Activated naive CD4-positive, alpha-beta T cell treated with anti-CD3 and anti-CD28 coated beads, Interleukin-2, amount 10 ng/mL, durations not matched to agents 7 days and 5 days (primary cell): ENCODE results near the gene WDR59.
"Not testable (repeated sequence)": the region's sequence is repeated elsewhere in the genome, so short reads cannot be mapped to it uniquely, and the experiment has no call there.

Experiments used
- CTCF ChIA-PET: fragments of 350-600 bp; sonication (Branson Sonifier 250); formaldehyde crosslinking; loops from one replicate; lab custom pipeline; 2021; ENCODE audit warnings: antibody characterized with exemption; lab: Charles Lee
- DNase-seq: peaks from one replicate; pipeline ENCODE4 v3.0.0-alpha.2; 2020
- H3K27ac Mint-ChIP-seq: one replicate; pipeline ENCODE4 v1.8.0; 2021; ENCODE audit warnings: mild to moderate bottlenecking, moderate library complexity, mixed read lengths
- H3K27me3 Mint-ChIP-seq: one replicate; pipeline ENCODE4 v1.8.0; 2021; ENCODE audit warnings: mild to moderate bottlenecking, mixed read lengths
- H3K36me3 Mint-ChIP-seq: one replicate; pipeline ENCODE4 v1.8.0; 2021; ENCODE audit warnings: mixed read lengths
- H3K4me1 Mint-ChIP-seq: one replicate; pipeline ENCODE4 v1.8.0; 2021; ENCODE audit warnings: mixed read lengths
- H3K4me3 Mint-ChIP-seq: one replicate; pipeline ENCODE4 v1.8.0; 2021; ENCODE audit warnings: mild to moderate bottlenecking, moderate library complexity, mixed read lengths
- H3K9me3 Mint-ChIP-seq: one replicate; pipeline ENCODE4 v1.8.0; 2021; ENCODE audit warnings: mixed read lengths

The WDR59 gene

GRCh38 chr16:74936902-74937560 lies 47.9 kb downstream of the WDR59 start:
- H3K4me1 Mint-ChIP-seq, result no peaks in the 10 kb centered on the region
- H3K36me3 Mint-ChIP-seq, result peaks cover 27% of the 10 kb centered on the region
- CTCF ChIA-PET, result no interaction called here
- no peak for DNase-seq
- H3K27ac Mint-ChIP-seq, result no peak overlapping the region
- H3K9me3 Mint-ChIP-seq, result no peaks in the 10 kb centered on the region
- no peak overlapping the region for H3K4me3 Mint-ChIP-seq
- no peaks in the 10 kb centered on the region for H3K27me3 Mint-ChIP-seq

DNA sequence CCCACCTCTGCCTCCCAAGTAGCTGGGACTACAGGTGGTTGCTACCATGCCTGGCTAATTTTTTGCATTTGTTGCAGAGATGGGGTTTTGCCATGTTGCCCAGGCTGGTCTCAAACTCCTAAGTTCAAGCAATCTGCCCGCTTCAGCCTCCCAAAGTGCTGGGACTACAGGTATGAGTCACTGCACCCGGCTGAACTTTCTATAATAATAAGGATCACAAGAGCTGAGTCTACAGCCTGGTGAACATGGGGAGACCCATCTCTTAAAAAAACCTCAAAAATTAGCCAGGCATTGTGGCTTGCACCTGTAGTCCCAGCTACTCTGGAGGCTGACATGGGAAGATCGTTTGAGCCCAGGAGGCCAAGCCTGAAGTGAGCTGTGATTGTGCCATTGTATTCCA lies 53.5 kb downstream of the WDR59 start:
- no peaks in the 10 kb centered on the region for H3K9me3 Mint-ChIP-seq
- CTCF ChIA-PET, result interaction anchor here (0.9 kb wide), 1 partner anchor 118 kb away, joined by 3 read pairs; no protein-coding TSS in a partner anchor
- H3K4me3 Mint-ChIP-seq, result no peak overlapping the region
- no peak for DNase-seq
- H3K36me3 Mint-ChIP-seq, result peaks cover 16% of the 10 kb centered on the region
- H3K4me1 Mint-ChIP-seq, result no peaks in the 10 kb centered on the region
- H3K27me3 Mint-ChIP-seq, result no peaks in the 10 kb centered on the region
- H3K27ac Mint-ChIP-seq, result no peak overlapping the region

DNA sequence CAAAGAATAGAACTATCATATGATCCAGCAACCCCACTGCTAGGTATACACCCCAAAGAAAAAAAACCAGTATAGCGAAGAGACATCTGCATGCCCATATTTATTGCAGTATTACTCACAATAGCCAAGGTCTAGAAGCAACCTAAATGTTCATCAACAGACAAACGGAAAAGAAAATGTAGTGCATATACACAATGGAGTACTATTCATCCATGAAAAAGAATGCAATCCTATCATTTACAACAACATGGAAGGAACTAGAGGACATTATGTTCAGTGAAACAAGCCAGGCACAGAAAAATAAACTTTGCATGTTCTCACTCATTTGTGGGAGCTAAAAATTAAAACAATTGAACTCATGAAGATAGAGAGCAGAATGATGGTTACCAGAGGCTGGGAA lies 55.3 kb downstream of the WDR59 start:
- no peak overlapping the region for H3K27ac Mint-ChIP-seq

GRCh38 chr16:74926805-74927204 lies 58.1 kb downstream of the WDR59 start:
- H3K36me3 Mint-ChIP-seq, result peaks cover 21% of the 10 kb centered on the region

More for the DNA sequence above, 55.3 kb downstream of the WDR59 start:
- Mint-ChIP-seq H3K4me3 (no peak overlapping the region), H3K9me3 (no peaks in the 10 kb centered on the region), H3K27me3 (no peaks in the 10 kb centered on the region), H3K4me1 (no peaks in the 10 kb centered on the region), H3K36me3 (peaks cover 14% of the 10 kb centered on the region)
- no peak for DNase-seq
- CTCF ChIA-PET, result no interaction called here

GRCh38 chr16:74923766-74924460 lies 61.0 kb downstream of the WDR59 start:
- DNase-seq, result no peak
- Mint-ChIP-seq H3K36me3 (peaks cover 30% of the 10 kb centered on the region), H3K4me1 (no peaks in the 10 kb centered on the region), H3K4me3 (no peak overlapping the region), H3K27me3 (no peaks in the 10 kb centered on the region), H3K27ac (no peak overlapping the region), H3K9me3 (no peaks in the 10 kb centered on the region)
- CTCF ChIA-PET, result interaction anchor here (1.7 kb wide), 1 partner anchor 187 kb away, joined by 3 read pairs; no protein-coding TSS in a partner anchor

More at GRCh38 chr16:74926805-74927204, 58.1 kb downstream of the WDR59 start:
- CTCF ChIA-PET, result no interaction called here
- DNase-seq, result no peak
- Mint-ChIP-seq H3K27me3 (no peaks in the 10 kb centered on the region), H3K27ac (no peak overlapping the region), H3K4me3 (no peak overlapping the region), H3K9me3 (no peaks in the 10 kb centered on the region), H3K4me1 (no peaks in the 10 kb centered on the region)

DNA sequence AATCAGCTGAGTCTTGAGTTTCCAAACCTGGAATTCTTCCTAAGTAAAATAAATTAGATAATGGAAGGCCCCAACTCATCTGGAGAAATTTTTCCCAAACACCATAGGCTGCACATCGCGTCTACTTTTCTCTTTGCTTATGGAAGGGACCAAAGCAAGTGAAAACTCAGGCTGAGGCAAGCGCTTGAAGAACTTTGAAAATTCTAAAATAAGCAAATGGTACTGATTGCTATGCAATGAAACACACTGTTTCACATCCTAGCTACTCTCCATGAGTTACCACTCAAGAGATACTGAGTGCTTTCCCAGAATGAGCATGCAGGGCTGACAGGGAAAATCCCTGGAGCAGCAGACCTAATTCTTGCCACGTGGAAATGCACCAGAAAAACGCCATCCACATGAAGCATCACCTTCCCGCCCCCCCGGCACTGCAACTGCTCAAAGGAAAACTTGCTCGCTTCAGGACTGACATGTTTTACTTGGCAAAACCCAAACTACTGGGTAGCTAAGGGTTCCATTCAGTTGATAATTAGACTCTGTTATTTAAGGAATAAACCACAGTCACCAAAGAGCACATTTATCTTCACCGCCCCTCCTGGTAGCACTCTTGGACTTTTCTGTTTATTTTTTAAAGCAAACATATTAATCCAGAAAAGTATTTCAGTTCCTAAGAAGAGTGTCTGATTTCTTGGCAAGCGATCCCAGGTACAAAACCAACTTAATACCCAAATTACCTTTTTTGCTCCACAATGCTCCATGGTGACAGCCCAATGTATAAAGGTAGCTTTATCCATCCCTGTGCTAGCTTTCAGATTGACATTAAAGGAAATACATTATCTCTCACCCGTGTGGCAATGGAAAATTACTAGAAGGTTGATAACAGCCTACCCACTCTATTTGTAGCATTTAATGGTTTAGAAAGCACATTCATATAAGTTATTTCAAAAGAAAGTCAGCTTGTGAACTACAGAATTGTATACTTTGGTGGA lies 62.5 kb downstream of the WDR59 start:
- no peak for DNase-seq
- no peaks in the 10 kb centered on the region for H3K9me3 Mint-ChIP-seq
- CTCF ChIA-PET, result interaction anchor here (1.7 kb wide), 1 partner anchor 189 kb away, joined by 3 read pairs; no protein-coding TSS in a partner anchor
- no peaks in the 10 kb centered on the region for H3K27me3 Mint-ChIP-seq
- no peak overlapping the region for H3K4me3 Mint-ChIP-seq
- H3K27ac Mint-ChIP-seq, result no peak overlapping the region
- H3K4me1 Mint-ChIP-seq, result no peaks in the 10 kb centered on the region
- peaks cover 40% of the 10 kb centered on the region for H3K36me3 Mint-ChIP-seq

DNA sequence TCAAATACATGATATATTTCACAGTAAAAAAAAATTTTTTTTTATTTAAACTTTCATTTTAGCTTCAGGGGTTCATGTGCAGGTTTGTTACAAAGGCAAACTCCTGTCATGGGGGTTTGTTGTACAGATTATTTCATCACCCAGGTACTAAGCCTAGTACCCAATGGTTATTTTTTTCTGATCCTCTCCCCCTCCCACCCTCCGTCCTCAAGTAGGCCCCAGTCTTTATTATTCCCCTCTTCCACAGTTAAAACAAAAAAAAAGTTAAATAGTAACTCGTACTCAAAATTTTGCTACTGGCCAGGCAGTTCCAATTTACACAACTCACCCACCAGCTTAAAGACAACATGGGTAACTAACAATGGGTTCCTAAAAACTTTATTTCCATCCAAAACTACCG lies 63.9 kb downstream of the WDR59 start:
- no peaks in the 10 kb centered on the region for H3K9me3 Mint-ChIP-seq
- H3K27ac Mint-ChIP-seq, result no peak overlapping the region
- peaks cover 46% of the 10 kb centered on the region for H3K36me3 Mint-ChIP-seq
- no peak for DNase-seq
- no peaks in the 10 kb centered on the region for H3K27me3 Mint-ChIP-seq
- no peak overlapping the region for H3K4me3 Mint-ChIP-seq
- H3K4me1 Mint-ChIP-seq, result no peaks in the 10 kb centered on the region
- CTCF ChIA-PET, result no interaction called here

GRCh38 chr16:74909665-74910064 lies 75.3 kb downstream of the WDR59 start:
- Mint-ChIP-seq H3K9me3 (peaks cover 19% of the 10 kb centered on the region), H3K4me1 (no peaks in the 10 kb centered on the region), H3K36me3 (peaks cover 68% of the 10 kb centered on the region), H3K27ac (no peak overlapping the region), H3K27me3 (no peaks in the 10 kb centered on the region), H3K4me3 (no peak overlapping the region)
- CTCF ChIA-PET, result interaction anchor here (1.7 kb wide), 1 partner anchor 47 kb away, joined by 7 read pairs; no protein-coding TSS in a partner anchor
- no peak for DNase-seq

GRCh38 chr16:74908759-74909158 lies 76.2 kb downstream of the WDR59 start:
- Mint-ChIP-seq H3K36me3 (peaks cover 65% of the 10 kb centered on the region), H3K9me3 (peaks cover 19% of the 10 kb centered on the region)
- DNase-seq, H3K27me3 Mint-ChIP-seq, H3K4me3 Mint-ChIP-seq, H3K27ac Mint-ChIP-seq, H3K4me1 Mint-ChIP-seq: not testable (repeated sequence)
- CTCF ChIA-PET, result interaction anchor here (1.3 kb wide), 1 partner anchor 44 kb away, joined by 3 read pairs; no protein-coding TSS in a partner anchor

GRCh38 chr16:74903901-74904678 lies 80.8 kb downstream of the WDR59 start:
- Mint-ChIP-seq H3K27ac (no peak overlapping the region), H3K4me1 (no peaks in the 10 kb centered on the region), H3K4me3 (no peak overlapping the region), H3K27me3 (no peaks in the 10 kb centered on the region), H3K36me3 (peaks cover 38% of the 10 kb centered on the region), H3K9me3 (no peaks in the 10 kb centered on the region)
- no peak for DNase-seq
- CTCF ChIA-PET, result interaction anchor here (1.1 to 2.1 kb wide), 2 partner anchors 41 to 207 kb away, joined by 3 to 5 read pairs; no protein-coding TSS in a partner anchor

GRCh38 chr16:74903120-74903519 lies 81.8 kb downstream of the WDR59 start:
- CTCF ChIA-PET, result interaction anchor here (1.1 to 2.1 kb wide), 2 partner anchors 40 to 208 kb away, joined by 3 to 5 read pairs; no protein-coding TSS in a partner anchor
- H3K9me3 Mint-ChIP-seq, result no peaks in the 10 kb centered on the region
- H3K27ac Mint-ChIP-seq, result no peak overlapping the region
- peaks cover 34% of the 10 kb centered on the region for H3K36me3 Mint-ChIP-seq
- no peak overlapping the region for H3K4me3 Mint-ChIP-seq
- no peaks in the 10 kb centered on the region for H3K27me3 Mint-ChIP-seq
- H3K4me1 Mint-ChIP-seq, result no peaks in the 10 kb centered on the region
- DNase-seq, result no peak

- Mint-ChIP-seq H3K27ac (no peak overlapping the region), H3K9me3 (no peaks in the 10 kb centered on the region), H3K36me3 (peaks cover 26% of the 10 kb centered on the region), H3K4me3 (no peak overlapping the region), H3K27me3 (no peaks in the 10 kb centered on the region), H3K4me1 (no peaks in the 10 kb centered on the region)
- no peak for DNase-seq
- CTCF ChIA-PET, result no interaction called here
Measured at GRCh38 chr16:74902161-74902560, 82.8 kb downstream of the WDR59 start.

- Mint-ChIP-seq H3K9me3 (no peaks in the 10 kb centered on the region), H3K36me3 (peaks cover 22% of the 10 kb centered on the region), H3K27ac (no peak overlapping the region), H3K4me3 (no peak overlapping the region), H3K27me3 (no peaks in the 10 kb centered on the region), H3K4me1 (no peaks in the 10 kb centered on the region)
- CTCF ChIA-PET, result no interaction called here
- DNase-seq, result no peak
Measured at GRCh38 chr16:74901606-74902005, 83.3 kb downstream of the WDR59 start.
